Left lung (tissue), 10 donors: Measurements from ENCODE around the gene DEFB124. TPM values are rescaled to one million over a fixed set of nuclear protein-coding genes. Genes with fewer than 3 reads are reported as not detected.

Source experiments
- ATAC-seq: fragments of 200-7000 bp; cut with Tn5 transposase; one replicate; pipeline ENCODE4 v1.9.1; 2020; ENCODE audit warnings: moderate library complexity
- DNase-seq, 4 donors: peaks; one replicate each; pipeline ENCODE4 v3.0.0-alpha.2; 2013 to 2020
- H3K27ac ChIP-seq, 2 donors: fragments of 200-600 bp; sonication (generic) in 1 of 2; one replicate each; pipeline versions ENCODE4 v1.5.0 to v1.8.0; 2020 to 2021
- H3K27me3 ChIP-seq, 2 donors: fragments of 200-600 bp; sonication (generic) in 1 of 2; one replicate each; pipeline versions ENCODE4 v1.5.0 to v1.8.0; 2020 to 2021
- H3K36me3 ChIP-seq, 2 donors: fragments of 200-600 bp; sonication (generic) in 1 of 2; one replicate each; pipeline versions ENCODE4 v1.5.0 to v1.8.0; 2020 to 2021
- H3K4me1 ChIP-seq, 2 donors: fragments of 200-600 bp; one replicate each; pipeline ENCODE4 v1.8.0; 2021
- H3K4me3 ChIP-seq, 2 donors: fragments of 200-600 bp; sonication (generic) in 1 of 2; one replicate each; pipeline versions ENCODE4 v1.5.0 to v1.8.0; 2020 to 2021; ENCODE audit warnings: mild to moderate bottlenecking in 1 of 2
- H3K9me3 ChIP-seq, 2 donors: fragments of 200-600 bp; sonication (generic) in 1 of 2; one replicate each; pipeline versions ENCODE4 v1.5.0 to v1.8.0; 2020 to 2021
- CTCF ChIP-seq, 2 donors: fragments of 200-600 bp; sonication (generic) in 1 of 2; IDR thresholded peaks; one replicate each; pipeline versions ENCODE4 v1.5.0 to v1.8.0; 2021; ENCODE audit warnings: antibody characterized with exemption in 2 of 2
- intact Hi-C, 2 donors: fragments of 100-400 bp; cut with DNase I; formaldehyde crosslinking; loops; one replicate each; pipeline versions ENCODE4 v1.11.2 to v1.14.2; 2022
- polyA plus RNA-seq, 6 donors: library from polyadenylated mRNA; unstranded; fragments of 120-200 nt; gene quantifications; one replicate each; pipeline ENCODE4 v1.2.1, GENCODE V29; 2013; ENCODE audit not compliant: insufficient read length in 6 of 6
- total RNA-seq, 2 donors: library from RNA; stranded (reverse); fragmentation: NEBNext Ultra II Directional; extraction: Animal tissue kit (Norgen Biotek cat#: 25700); gene quantifications; one replicate each; pipeline ENCODE4 v1.2.1, GENCODE V29; 2021
- donor health status: DM: no; HTN: yes; CAD: no.
- donor health status: DM: no; HTN: no; CAD: no.

Gene DEFB124
- total and polyA plus RNA-seq, 8 donors = 0.31 to 1.5 (median 0.97) TPM; not detected in 2

- H3K27ac ChIP-seq = no peak overlapping the region
- no peaks in the 10 kb centered on the region for H3K27me3 ChIP-seq
- intact Hi-C loops = no loop called here
- H3K36me3 ChIP-seq = no peaks in the 10 kb centered on the region
- no peak for TF ChIP-seq CTCF (IDR thresholded peaks at IDR 0.05)
- no peak for DNase-seq
- no peak overlapping the region for H3K4me3 ChIP-seq
- no peaks in the 10 kb centered on the region for H3K9me3 ChIP-seq
- no peaks in the 10 kb centered on the region for H3K4me1 ChIP-seq
- ATAC-seq = no peak
Measured at GRCh38 chr20:31415653-31416052, 59.3 kb downstream of the DEFB124 start.

Other genes starting within 250 kb of the DEFB124 start
- gene DEFB115, start 217.5 kb downstream of the DEFB124 start, total RNA-seq = not detected
- not detected for gene DEFB115, start 217.5 kb downstream of the DEFB124 start, polyA plus RNA-seq
- not detected for gene DEFB116, start 166.5 kb downstream of the DEFB124 start, total RNA-seq
- gene DEFB116, start 166.5 kb downstream of the DEFB124 start, polyA plus RNA-seq = not detected
- not detected for gene DEFB118, start 106.5 kb downstream of the DEFB124 start, total RNA-seq
- not detected for gene DEFB118, start 106.5 kb downstream of the DEFB124 start, polyA plus RNA-seq
- not detected for gene DEFB119, start 84.5 kb downstream of the DEFB124 start, total RNA-seq
- gene DEFB119, start 84.5 kb downstream of the DEFB124 start, polyA plus RNA-seq = not detected
- gene DEFB121, start 68.9 kb downstream of the DEFB124 start, total RNA-seq = not detected
- not detected for gene DEFB121, start 68.9 kb downstream of the DEFB124 start, polyA plus RNA-seq
- gene DEFB123, start 34.5 kb downstream of the DEFB124 start, total RNA-seq = not detected
- not detected for gene DEFB123, start 34.5 kb downstream of the DEFB124 start, polyA plus RNA-seq
- gene REM1, start 161 bp upstream of the DEFB124 start, total RNA-seq = 1 to 10 TPM; 2.0 to 2.3 TPM
- 1 to 10 TPM; 5.2 to 9.9 (median 8.2) TPM for gene REM1, start 161 bp upstream of the DEFB124 start, polyA plus RNA-seq
- gene HM13, start 39.3 kb upstream of the DEFB124 start, total RNA-seq = 100 to 1,000 TPM; 185 to 282 TPM
- gene HM13, start 39.3 kb upstream of the DEFB124 start, polyA plus RNA-seq = 100 to 1,000 TPM in 5 of 6 donors, 10 to 100 TPM in 1; 98.9 to 136 (median 108) TPM
- gene ID1, start 130.2 kb upstream of the DEFB124 start, total RNA-seq = 100 to 1,000 TPM; 185 to 297 TPM
- 100 to 1,000 TPM in 5 of 6 donors, 10 to 100 TPM in 1; 65.4 to 194 (median 120) TPM for gene ID1, start 130.2 kb upstream of the DEFB124 start, polyA plus RNA-seq
- 10 to 100 TPM; 13.5 to 15.7 TPM for gene COX4I2, start 162.8 kb upstream of the DEFB124 start, total RNA-seq
- gene COX4I2, start 162.8 kb upstream of the DEFB124 start, polyA plus RNA-seq = 10 to 100 TPM; 18.6 to 33.8 (median 25.2) TPM
- 100 to 1,000 TPM; 122 to 181 TPM for gene BCL2L1, start 247.7 kb upstream of the DEFB124 start, total RNA-seq
- gene BCL2L1, start 247.7 kb upstream of the DEFB124 start, polyA plus RNA-seq = 10 to 100 TPM; 43.3 to 60.5 (median 54.4) TPM